NB4 (cell line): ENCODE data around the gene SEC16B.

Experiments used
- DNase-seq: peaks from one replicate; pipeline ENCODE4 v3.0.0; 2010; ENCODE audit warnings: low read depth
- H3K4me3 ChIP-seq: one replicate; pipeline ENCODE4 v1.5.1; 2011; ENCODE audit warnings: mild to moderate bottlenecking, low read depth, low read length, moderate library complexity
- CTCF ChIP-seq: IDR thresholded peaks from one replicate; pipeline ENCODE4 v1.5.1; 2012; ENCODE audit warnings: low read depth, low read length
- MYC ChIP-seq: IDR thresholded peaks from 2 replicates; pipeline ENCODE4 v1.6.1; 2011; ENCODE audit warnings: low read depth, low read length
- POLR2A ChIP-seq: IDR thresholded peaks from 2 replicates; pipeline ENCODE4 v1.6.1; 2011; ENCODE audit warnings: mild to moderate bottlenecking; ENCODE audit not compliant: insufficient read length; ENCODE audit errors: extremely low read depth
- TF ChIP-seq, protein P1 (sequence below): IDR thresholded peaks from 2 replicates; pipeline ENCODE4 v1.6.1; 2011; ENCODE audit warnings: low read depth, low read length

Gene SEC16B

GRCh38 chr1:177953549-177953948, 16.3 kb downstream of the SEC16B start:
- H3K4me3 ChIP-seq: no peak overlapping the region
- no peak for TF ChIP-seq POLR2A
- no peak for TF ChIP-seq CTCF
- TF ChIP-seq, protein P1, sequence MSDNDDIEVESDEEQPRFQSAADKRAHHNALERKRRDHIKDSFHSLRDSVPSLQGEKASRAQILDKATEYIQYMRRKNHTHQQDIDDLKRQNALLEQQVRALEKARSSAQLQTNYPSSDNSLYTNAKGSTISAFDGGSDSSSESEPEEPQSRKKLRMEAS: no peak
- TF ChIP-seq MYC: no peak
- DNase-seq: no peak

GRCh38 chr1:177952691-177953090, 17.2 kb downstream of the SEC16B start:
- no peak overlapping the region for H3K4me3 ChIP-seq
- no peak for TF ChIP-seq POLR2A
- no peak for DNase-seq

DNA sequence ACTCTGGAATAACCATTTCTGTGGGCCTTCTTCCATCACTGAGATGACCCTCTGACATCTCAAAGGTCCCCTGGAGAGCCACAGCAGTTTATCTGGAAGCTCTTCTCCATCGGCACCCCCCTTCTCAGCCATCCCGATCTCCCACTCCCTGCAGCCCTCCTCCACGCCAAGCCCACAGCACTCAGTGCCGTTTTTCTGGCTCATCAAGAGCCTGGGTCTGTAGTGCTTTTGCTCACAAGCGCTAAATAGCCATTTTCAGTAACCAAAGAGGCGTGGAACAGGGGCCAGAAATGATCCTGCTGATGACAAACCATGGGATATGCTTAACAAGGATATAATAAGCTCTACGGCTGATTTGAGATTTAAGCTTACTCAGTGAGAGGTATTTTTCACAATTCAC, 17.6 kb downstream of the SEC16B start:
- no peak overlapping the region for H3K4me3 ChIP-seq
- no peak for TF ChIP-seq MYC
- no peak for TF ChIP-seq CTCF
- TF ChIP-seq, protein P1: no peak
- TF ChIP-seq POLR2A: no peak
- DNase-seq: no peak

DNA sequence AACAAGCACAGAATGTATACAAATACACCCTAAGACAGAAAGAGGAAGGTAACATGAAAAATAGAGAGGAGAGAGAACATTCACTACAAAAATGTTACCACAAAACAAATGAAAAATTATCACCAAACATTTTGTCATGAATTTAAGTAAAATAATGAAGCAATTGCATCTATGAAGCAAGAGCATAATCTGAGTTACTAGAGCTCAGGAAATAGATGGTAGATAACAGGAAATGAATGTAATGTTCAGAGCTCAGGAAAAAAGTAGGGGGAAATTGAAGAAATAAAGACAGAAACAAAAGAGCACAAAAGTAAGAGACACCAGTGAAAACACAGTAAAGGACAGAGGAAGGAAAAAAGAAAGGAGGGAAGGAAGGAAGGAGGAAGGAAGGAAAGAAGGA, 19.4 kb downstream of the SEC16B start:
- TF ChIP-seq POLR2A (no peak), CTCF (no peak), MYC (no peak)
- TF ChIP-seq, protein P1: no peak
- DNase-seq: no peak
- no peak overlapping the region for H3K4me3 ChIP-seq

- peak; percentile 67 for DNase-seq
- H3K4me3 ChIP-seq: no peak overlapping the region
Observed at GRCh38 chr1:177948336-177948972, 21.4 kb downstream of the SEC16B start.

More at GRCh38 chr1:177948336-177948972, 21.4 kb downstream of the SEC16B start:
- peak; percentile 89 for TF ChIP-seq CTCF
- no peak for TF ChIP-seq POLR2A
- TF ChIP-seq MYC: peak; percentile 60; the same call in 1 of the 2 replicates
- TF ChIP-seq, protein P1: peak; percentile 62
